SK-N-SH (cell line): Measurements from ENCODE around the gene RIC8B.

Source experiments
- CTCF ChIP-seq: fragments of 200-600 bp; sonication (generic); IDR thresholded peaks from 2 replicates; pipeline ENCODE4 v1.6.1; 2017; ENCODE audit warnings: antibody characterized with exemption, mild to moderate bottlenecking, moderate library complexity
- RXRA ChIP-seq: IDR thresholded peaks from 2 replicates; pipeline ENCODE4 v1.4.0; 2012; ENCODE audit warnings: low read depth, mild to moderate bottlenecking, borderline replicate concordance
- USF2 ChIP-seq: fragments of 150-350 bp; IDR thresholded peaks from 2 replicates; pipeline ENCODE4 v1.6.1; 2017; ENCODE audit warnings: antibody characterized with exemption, low read length, low read depth, borderline replicate concordance

GRCh38 chr12:106845902-106846301, 71.4 kb downstream of the RIC8B start:
- no peak for TF ChIP-seq CTCF
- no peak for TF ChIP-seq RXRA
- TF ChIP-seq USF2, result no peak
